BJ (cell line): ENCODE results near the gene ERVW-1. TPM values are rescaled to one million over a fixed set of nuclear protein-coding genes. Genes with fewer than 3 reads are reported as not detected.
"Not testable (repeated sequence)": the region's sequence is repeated elsewhere in the genome, so short reads cannot be mapped to it uniquely, and the experiment has no call there.

Experiments used
- CTCF ChIA-PET: fragments of 350-600 bp; formaldehyde crosslinking; extraction: SDS; loops from one replicate; lab custom pipeline; 2021; ENCODE audit warnings: antibody characterized with exemption, inconsistent platforms; lab: Yijun Ruan, JAX
- POLR2A ChIA-PET: fragments of 300-600 bp; sonication (Branson Sonifier 250); formaldehyde crosslinking; extraction: SDS; loops from one replicate; lab custom pipeline; 2021; ENCODE audit warnings: antibody characterized with exemption; lab: Charles Lee
- DNase-seq: peaks from one replicate; pipeline ENCODE4 v3.0.0-alpha.2; 2011; ENCODE audit warnings: low read depth
- H3K27me3 ChIP-seq: 2 replicates; pipeline ENCODE4 v1.6.0; 2011; ENCODE audit warnings: low read length; ENCODE audit not compliant: control insufficient read depth, insufficient read depth
- H3K36me3 ChIP-seq: 2 replicates; pipeline ENCODE4 v1.5.1; 2011; ENCODE audit warnings: low read length; ENCODE audit not compliant: control insufficient read depth, insufficient read depth
- H3K4me3 ChIP-seq: 2 replicates; pipeline ENCODE4 v1.5.1; 2011; ENCODE audit warnings: low read depth, mild to moderate bottlenecking, control low read depth, low read length
- polyA minus RNA-seq: library from RNA; depleted of rRNA, polyadenylated mRNA; stranded (reverse); fragments of >200 nt; gene quantifications from 2 replicates; pipeline ENCODE4 v1.2.3, GENCODE V29; 2011; rRNA and poly(A)+ RNA removed
- polyA plus RNA-seq: library from polyadenylated mRNA; depleted of rRNA; stranded (reverse); fragments of >200 nt; gene quantifications from 2 replicates; pipeline ENCODE4 v1.2.3, GENCODE V29; 2011; rRNA removed
- TF ChIP-seq, protein P1 (sequence below): IDR thresholded peaks from 2 replicates; pipeline ENCODE4 v1.5.1; 2011; ENCODE audit warnings: low read depth, mild to moderate bottlenecking, control low read depth, inconsistent platforms, low read length, moderate library complexity; ENCODE audit not compliant: insufficient read depth

The ERVW-1 gene, protein sequence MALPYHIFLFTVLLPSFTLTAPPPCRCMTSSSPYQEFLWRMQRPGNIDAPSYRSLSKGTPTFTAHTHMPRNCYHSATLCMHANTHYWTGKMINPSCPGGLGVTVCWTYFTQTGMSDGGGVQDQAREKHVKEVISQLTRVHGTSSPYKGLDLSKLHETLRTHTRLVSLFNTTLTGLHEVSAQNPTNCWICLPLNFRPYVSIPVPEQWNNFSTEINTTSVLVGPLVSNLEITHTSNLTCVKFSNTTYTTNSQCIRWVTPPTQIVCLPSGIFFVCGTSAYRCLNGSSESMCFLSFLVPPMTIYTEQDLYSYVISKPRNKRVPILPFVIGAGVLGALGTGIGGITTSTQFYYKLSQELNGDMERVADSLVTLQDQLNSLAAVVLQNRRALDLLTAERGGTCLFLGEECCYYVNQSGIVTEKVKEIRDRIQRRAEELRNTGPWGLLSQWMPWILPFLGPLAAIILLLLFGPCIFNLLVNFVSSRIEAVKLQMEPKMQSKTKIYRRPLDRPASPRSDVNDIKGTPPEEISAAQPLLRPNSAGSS
- polyA plus RNA-seq (not detected in 2 replicates), polyA minus RNA-seq (not detected in 2 replicates)

GRCh38 chr7:92477681-92478080, at the start of gene ERVW-1:
Gene ERVW-1, minus strand, starts transcription at chr7:92477946. Its CDS starts 7,565 bp downstream, at chr7:92470381.
- POLR2A ChIA-PET, CTCF ChIA-PET, DNase-seq: not testable (repeated sequence)

GRCh38 chr7:92523110-92523509, 45.4 kb upstream of the ERVW-1 start:
- no peak overlapping the region for H3K4me3 ChIP-seq
- H3K27me3 ChIP-seq: no peaks in the 10 kb centered on the region
- DNase-seq: no peak
- TF ChIP-seq, protein P1, sequence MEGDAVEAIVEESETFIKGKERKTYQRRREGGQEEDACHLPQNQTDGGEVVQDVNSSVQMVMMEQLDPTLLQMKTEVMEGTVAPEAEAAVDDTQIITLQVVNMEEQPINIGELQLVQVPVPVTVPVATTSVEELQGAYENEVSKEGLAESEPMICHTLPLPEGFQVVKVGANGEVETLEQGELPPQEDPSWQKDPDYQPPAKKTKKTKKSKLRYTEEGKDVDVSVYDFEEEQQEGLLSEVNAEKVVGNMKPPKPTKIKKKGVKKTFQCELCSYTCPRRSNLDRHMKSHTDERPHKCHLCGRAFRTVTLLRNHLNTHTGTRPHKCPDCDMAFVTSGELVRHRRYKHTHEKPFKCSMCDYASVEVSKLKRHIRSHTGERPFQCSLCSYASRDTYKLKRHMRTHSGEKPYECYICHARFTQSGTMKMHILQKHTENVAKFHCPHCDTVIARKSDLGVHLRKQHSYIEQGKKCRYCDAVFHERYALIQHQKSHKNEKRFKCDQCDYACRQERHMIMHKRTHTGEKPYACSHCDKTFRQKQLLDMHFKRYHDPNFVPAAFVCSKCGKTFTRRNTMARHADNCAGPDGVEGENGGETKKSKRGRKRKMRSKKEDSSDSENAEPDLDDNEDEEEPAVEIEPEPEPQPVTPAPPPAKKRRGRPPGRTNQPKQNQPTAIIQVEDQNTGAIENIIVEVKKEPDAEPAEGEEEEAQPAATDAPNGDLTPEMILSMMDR: no peak
- H3K36me3 ChIP-seq: no peaks in the 10 kb centered on the region
- ChIA-PET POLR2A (no interaction called here), CTCF (no interaction called here)

More at GRCh38 chr7:92477681-92478080, at the start of gene ERVW-1:
- not testable (repeated sequence) for H3K4me3 ChIP-seq, H3K36me3 ChIP-seq, H3K27me3 ChIP-seq

GRCh38 chr7:92520024-92520423, 42.3 kb upstream of the ERVW-1 start:
- H3K27me3 ChIP-seq: no peaks in the 10 kb centered on the region
- H3K36me3 ChIP-seq: peaks cover 3% of the 10 kb centered on the region
- TF ChIP-seq, protein P1: no peak
- H3K4me3 ChIP-seq: no peak overlapping the region
- no peak for DNase-seq
- CTCF ChIA-PET: no interaction called here
- POLR2A ChIA-PET: no interaction called here

- POLR2A ChIA-PET: no interaction called here
- CTCF ChIA-PET: interaction anchor here (1.4 to 1.5 kb wide), 2 partner anchors 8 to 31 kb away, joined by 3 to 4 read pairs; no protein-coding TSS in a partner anchor
- TF ChIP-seq, protein P1: no peak
- peak; percentile 1 for DNase-seq
- Histone ChIP-seq H3K27me3 (no peaks in the 10 kb centered on the region), H3K4me3 (no peak overlapping the region), H3K36me3 (peaks cover 3% of the 10 kb centered on the region)
Measured at GRCh38 chr7:92517631-92518030, 39.9 kb upstream of the ERVW-1 start.

- Histone ChIP-seq H3K4me3 (no peak overlapping the region), H3K27me3 (no peaks in the 10 kb centered on the region), H3K36me3 (peaks cover 3% of the 10 kb centered on the region)
- ChIA-PET CTCF (no interaction called here), POLR2A (no interaction called here)
- DNase-seq: no peak
- TF ChIP-seq, protein P1: no peak
Measured at GRCh38 chr7:92513167-92513902, 35.6 kb upstream of the ERVW-1 start.
